OCI-M1 (cell line): ENCODE data around the gene KLC3.

Source experiments
- DNase-seq: peaks from one replicate; lab custom pipeline; 2025; lab: John Stamatoyannopoulos, UW

Gene KLC3

DNA sequence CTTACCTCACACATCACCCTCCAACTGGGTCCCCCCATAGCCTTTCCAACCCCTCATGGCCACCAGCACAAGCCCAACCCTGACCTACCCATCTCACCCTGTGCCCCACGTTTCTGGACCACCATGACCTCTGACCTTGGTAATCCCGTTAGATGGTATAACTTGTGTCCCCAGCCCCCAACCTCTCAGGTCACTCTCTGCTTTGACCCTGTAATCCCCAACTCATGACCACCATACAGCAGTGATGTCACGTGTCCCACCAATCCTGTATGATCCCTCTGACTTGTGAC lies 8.5 kb downstream of the KLC3 start:
- no peak for DNase-seq

DNA sequence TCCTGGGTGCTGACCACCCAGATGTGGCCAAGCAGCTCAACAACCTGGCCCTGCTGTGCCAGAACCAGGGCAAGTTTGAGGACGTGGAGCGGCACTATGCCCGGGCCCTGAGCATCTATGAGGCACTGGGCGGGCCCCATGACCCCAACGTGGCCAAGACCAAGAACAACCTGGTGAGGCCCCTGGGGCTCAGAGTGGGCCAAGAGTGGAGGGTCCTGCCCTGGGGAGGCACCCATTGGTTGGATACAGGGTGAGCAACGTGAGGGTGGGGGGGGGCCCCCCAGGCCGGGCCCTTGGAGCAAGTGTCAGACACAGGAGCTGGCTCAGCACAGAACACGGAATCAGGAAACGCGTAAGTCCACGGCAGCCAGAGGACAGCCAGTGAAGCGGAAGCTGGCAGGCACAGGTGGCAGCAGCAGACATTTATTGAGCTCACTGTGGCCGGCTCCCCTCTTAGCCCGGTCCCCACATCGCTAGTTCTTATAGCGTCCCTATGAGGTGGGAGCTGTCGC lies 8.9 kb downstream of the KLC3 start:
- DNase-seq = no peak

DNA sequence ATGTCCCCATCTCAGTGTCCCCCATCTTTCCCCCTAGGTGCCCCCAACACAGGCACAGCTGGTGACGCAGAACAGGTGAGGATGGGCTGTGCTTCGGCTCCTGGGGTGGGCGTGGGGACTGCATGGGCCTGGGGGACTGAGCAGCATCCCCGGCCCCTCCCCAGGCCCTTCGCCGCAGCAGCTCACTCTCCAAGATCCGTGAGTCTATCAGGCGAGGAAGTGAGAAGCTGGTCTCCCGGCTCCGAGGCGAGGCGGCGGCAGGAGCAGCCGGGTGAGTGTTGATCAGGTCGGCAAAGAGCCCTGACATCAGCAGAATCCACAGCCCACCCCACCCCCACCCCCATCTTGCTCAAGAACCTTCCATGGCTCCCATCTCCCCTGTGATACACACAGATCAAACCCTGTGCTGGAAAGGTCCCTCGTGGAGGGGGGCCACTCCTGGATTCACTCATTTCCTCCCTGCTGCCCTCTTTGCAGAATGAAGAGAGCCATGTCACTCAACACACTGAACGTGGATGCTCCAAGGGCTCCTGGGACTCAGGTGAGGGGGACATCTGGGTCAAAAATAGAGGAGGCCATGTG lies 10.0 kb downstream of the KLC3 start:
- DNase-seq = no peak

DNA sequence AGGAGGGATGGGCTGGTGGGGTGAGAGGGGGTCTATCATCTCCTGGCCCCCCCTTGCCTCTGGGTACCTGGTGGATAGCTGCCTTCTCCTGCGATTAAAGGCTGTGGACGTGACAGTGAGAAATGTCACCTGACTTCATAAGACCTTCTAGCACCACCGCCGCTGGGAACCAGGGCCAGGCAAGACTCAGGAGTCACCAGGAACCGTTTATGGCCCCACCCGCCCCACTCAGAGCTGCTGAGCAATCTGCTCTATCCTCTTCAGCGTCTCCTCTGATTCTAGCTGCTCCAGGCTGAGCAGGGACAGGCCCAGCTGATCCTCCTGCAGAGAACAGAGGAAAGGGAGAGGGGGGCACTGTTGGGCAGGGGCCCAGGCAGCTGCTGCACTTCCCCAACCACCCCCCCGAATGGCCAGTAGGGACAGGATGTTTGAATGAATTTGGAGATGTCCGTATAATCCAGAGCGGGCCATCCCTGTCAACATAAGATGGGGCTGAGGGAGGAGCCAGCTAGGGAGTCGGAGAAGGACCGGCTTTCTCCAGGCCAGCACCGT lies 10.9 kb downstream of the KLC3 start:
- DNase-seq = no peak

DNA sequence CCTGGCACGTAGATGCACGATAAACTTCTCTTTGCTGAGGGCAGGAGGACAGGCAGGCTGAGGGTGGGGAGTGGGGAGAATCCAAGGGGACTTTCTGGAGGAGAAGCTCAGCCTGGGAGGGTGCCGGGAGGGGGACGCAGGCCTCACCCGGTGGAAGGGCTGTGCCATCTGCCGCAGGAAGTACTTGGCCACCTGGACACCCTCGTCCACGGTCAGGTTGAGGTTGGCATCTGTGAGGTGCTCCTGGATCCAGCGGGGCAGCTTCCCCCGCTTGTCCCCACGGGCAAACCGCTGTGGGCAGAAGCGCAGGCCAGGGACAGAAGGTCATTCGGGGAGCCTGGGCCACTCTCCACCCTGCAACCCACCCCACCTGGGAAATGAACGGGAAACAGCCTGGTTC lies 11.5 kb downstream of the KLC3 start:
- DNase-seq = no peak

DNA sequence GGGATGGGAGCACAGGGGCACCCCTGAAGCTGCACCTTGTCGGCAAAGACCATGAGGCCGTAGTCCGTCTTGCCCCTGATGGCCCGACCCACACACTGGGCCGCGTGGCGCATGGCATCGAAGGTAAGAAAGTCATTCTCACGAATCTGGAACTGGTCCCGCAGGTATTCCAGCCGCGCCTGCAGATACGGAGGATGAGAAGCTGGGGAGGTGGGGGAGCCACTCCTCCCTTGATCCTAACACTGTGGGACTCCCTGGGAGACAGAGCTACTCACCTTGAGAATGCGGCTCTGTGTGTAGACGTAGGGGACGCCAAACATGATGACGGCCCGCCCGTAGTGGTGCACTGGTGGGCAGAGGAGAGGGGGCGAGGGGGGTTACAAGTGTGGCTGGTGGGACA lies 11.9 kb downstream of the KLC3 start:
- no peak for DNase-seq

DNA sequence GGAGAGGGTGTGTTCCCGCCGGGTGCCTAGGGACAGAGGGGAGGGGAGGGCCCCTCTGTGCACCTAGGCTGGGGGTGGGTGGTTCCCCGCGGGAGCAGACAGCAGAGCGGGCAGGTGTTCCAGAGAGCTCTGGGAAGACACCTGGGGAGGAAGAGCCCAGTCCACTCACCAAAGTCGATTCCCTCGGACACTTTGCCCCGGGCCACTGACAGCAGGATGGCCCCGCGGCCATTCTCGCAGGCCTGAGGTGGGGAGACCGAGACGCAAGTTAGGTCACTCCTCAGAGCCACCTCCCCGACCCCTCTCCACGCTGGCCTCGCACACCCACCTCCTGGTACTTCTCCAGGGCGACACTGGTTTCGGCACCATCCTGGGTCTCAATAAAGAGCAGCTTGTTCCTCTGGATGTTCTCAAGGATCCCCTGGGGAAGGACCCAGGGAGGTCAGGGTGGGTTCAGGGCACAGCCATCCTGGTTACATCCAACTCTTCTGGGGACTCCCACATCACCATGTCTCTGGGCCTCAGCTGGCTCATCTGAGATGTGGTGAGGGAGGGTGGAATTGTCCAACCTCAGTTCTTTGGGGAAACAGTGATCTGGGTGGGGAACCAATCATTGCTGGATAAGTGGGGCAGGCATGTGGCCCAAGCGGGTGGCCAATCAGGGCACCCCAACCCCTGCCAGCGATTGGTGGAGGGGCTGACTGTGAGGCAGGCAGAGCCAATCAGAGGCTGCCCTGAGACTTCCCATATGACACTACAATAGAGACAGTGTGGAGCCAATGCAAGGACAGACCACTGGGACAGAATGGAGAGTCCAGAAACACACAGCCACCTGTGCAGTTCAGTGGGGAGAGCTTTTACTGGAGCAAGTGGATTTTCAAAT lies 12.6 kb downstream of the KLC3 start:
- DNase-seq = no peak

DNA sequence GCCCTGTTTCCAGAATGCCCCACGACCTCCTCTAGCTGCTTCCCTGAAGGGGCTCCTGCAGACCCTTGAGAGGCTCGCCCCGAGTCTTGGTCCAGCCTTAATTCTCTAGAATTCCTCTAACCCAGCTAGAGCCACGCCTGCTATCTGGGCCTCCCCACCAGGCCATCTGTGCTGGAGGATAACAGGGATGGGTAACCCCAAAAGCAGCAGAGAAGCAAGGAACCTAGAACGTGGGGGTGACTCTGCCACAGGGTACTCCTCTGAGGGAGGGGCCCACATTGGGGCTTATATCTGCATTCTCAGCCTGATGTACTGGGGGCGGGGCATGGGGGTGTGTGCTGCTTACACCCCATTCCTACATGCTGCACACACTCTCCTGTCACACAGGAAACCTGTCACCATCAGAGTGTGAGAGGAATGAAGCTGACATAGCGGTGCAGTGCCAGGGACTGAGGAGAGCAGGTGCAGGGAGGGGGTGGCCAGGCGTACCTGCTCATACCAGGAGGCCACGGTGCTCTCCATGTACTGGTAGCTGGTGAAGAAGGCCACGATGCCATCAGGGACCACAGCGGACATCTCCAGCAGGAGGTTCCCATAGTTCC lies 13.8 kb downstream of the KLC3 start:
- DNase-seq = no peak

DNA sequence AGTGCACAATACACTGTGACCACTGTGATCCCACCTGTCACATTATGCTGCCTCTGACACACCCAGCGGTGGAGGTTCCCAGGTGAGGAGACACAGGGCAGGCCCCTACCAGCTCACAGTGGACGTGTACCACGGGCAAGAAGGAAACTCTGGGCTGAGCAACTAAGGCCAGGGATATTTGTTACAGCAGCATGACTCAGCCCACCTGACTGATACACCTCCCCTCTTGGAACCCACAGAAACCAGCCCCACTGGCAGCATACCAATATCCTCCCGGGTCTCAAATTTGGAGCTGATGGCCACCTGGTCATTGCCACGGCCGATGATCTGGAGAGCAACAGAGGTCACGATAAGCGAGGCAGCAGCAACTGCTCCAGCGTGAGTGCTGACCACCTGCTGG lies 14.9 kb downstream of the KLC3 start:
- DNase-seq = no peak

DNA sequence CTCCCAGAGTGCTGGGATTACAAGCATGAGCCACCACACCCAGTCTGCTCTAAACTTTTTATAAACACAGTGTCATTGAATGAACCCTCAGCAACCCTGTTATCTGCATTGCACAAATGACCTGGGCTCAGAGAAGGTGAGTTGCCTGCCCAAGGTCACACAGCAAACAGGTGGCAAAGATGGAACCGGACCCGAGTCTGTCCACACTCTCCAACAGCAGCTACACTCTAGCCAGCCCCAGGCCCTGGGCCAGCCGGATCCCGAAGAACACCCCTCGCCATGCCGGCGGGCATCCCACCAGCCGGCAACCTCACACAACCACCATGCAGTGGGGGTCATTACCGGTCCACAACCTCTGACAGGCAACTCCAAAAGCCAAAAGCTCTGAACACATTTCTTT lies 15.4 kb downstream of the KLC3 start:
- DNase-seq = no peak

DNA sequence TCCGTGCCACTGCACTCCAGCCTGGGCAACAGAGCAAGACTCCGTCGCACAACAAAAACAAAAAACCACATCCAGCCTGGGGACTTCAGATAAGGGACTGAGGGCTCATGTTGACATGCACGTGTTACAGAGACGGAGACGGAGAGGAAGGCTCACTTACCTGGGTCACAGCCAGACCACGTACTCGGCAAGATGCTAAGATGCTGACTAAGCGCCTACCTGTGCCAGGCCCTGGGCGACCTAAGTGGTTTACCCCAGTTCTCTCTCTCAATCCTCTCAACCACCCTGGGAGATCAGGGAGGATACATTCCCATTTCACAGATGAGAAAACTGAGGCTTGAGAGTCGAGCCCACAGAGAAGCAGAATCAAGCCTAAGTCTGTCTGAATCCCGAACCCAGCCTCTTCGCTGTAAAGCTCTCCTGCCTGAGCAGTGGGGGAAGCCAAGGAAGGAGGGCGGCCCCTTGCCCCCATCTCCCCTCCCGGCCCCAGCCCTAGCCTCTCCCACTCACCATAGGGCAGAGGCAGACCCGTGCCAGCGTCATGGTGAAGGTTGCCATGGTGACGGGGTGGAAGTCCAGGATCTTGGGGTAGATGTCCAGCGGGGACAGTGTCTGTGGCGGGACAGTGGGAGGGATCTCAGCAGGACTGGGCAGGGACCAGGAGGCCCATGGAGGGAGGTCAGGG lies 16.4 kb downstream of the KLC3 start:
- DNase-seq = no peak

DNA sequence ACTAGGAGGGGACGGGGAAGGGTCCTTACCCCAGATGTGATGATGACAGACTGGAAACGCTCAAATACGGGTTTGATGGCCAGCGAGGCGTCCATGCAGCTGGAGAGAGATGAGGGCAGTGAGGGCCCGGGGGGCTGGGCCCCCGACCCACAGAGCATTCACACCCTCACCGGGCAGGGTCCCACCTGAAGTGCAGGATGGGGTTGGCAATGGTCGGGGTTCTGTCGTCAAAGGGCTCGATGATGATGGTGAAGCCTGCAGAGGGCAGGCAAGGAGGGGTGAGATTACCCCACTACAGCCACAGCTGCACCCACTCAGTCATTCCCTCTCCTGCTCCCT lies 16.9 kb downstream of the KLC3 start:
- DNase-seq = no peak

DNA sequence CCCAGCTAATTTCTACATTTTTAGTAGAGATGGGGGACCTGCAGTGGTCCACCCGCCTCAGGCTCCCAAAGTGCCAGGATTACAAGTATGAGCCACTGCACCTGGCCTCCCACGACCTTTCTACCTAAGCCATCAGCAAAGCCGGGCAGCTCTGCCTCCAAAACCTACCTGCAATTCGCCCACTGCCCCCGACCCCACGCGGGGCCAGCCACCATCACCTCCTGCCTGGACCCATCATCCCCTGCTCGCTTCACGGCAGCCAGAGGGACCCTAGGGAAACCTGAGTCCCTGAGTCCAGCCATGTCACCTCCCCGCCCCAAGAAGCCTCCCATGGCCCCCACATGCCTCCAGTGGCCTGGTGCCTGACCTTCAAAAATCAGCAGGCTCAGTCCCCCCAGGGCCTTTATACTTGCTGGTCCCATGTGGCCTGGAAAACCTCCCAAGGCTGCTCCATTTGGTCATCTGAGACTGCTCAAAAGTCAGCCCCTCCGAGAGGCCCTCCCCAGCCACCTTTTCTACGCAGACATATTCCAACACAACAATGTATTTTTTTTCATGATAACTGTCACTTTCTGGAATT lies 17.8 kb downstream of the KLC3 start:
- no peak for DNase-seq

DNA sequence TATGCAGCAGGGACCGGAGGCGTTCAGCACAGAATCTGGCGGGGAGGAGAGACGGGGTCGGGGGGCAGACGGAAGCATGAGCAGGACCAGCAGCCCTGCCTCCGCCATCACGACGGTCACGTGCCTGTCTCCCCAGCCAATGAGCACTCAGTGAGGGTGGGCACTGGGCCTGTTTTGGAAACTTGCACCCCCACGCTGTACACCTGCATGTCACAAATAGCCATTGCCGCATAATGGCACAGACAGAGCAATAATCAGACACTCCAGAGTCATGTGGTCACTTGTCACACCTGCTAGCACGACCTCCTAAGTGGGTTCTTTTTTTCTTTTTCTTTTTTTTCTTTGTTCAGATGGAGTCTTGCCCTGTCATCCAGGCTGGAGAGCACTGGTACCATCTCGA lies 21.1 kb downstream of the KLC3 start:
- no peak for DNase-seq

DNA sequence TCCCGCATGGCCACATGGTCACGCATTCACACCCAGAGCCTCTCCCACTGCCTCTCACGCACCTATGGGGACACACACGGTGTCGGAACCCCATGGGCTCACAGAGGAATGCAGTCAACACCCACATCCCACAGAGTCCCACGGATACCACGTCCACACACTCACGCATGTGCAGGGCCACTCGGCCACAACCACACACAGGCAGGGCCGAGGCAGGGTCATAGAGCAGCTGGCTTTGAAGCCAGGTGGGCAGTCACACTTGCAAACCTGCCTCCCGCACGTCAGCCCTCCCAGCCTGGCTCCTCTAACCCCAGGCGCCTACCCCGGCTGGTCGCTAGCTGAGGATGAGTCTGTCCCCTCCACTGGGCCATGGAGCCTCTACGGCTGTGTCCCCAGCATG lies 21.7 kb downstream of the KLC3 start:
- no peak for DNase-seq

DNA sequence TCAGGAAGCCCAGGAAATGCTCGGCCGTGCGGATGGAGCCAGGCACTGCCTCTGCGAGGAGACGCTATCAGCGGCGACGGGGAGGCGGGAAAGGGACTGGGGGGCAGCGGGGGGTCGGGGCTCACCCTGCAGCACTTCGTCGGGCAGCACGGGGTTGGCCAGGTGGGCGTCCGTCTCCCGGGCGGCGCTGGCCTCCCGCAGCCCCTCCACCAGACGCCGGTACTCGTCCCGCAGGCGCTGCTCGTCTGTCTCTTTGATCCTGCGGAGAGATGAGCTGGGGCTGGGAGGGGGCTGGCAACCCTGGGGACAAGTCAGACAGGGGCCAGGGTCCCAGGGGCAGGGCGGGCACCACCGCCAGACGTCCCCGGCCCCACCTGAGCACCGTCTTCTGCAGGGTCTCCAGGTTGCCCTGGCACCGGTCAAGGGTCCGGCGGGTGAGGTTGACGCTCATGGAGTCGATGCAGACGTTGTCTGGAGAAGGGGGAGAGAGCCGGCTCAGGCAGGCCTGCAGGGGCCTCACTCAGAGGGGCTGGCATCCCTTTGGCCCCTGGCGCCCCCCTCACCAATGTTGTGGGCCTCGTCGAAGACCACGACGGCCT lies 23.4 kb downstream of the KLC3 start:
- DNase-seq = no peak

DNA sequence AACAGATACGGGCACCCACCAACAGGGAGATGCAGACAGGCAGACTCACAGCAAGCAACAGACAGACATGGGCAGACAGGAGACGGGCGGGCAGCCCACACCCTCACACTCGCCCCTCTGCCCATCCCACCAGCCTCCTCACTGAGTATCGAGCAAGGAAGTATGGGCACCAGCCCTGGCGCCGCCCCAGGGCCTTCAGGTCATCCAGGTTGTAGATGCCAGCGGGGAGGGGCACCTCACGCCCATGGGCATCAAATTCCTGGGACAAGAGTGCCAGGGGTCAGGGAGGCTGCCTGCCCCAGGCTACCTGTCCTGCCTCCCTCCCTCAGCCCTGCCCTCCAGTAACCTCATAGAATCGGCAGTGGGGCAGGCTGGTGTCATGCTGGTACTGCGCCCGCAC lies 24.1 kb downstream of the KLC3 start:
- DNase-seq = no peak

DNA sequence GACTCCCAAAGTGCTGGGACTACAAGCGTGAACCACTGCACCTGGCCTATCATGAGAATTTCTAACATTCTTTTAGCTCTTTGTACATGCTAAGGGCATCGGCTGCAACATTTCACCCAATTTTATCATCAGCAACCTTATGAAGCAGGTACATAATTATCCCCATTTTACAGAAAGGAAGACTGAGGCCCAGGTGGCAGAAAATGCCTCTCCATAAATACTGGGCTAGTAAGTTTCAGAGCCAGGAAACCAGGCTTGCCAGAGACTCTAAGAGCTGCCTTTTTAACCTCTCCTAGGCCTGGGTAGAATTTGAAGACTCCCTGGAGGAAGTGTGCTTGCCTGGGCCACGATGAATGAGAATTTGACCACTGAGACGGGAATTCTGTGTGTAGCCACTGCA lies 27.6 kb downstream of the KLC3 start:
- no peak for DNase-seq

DNA sequence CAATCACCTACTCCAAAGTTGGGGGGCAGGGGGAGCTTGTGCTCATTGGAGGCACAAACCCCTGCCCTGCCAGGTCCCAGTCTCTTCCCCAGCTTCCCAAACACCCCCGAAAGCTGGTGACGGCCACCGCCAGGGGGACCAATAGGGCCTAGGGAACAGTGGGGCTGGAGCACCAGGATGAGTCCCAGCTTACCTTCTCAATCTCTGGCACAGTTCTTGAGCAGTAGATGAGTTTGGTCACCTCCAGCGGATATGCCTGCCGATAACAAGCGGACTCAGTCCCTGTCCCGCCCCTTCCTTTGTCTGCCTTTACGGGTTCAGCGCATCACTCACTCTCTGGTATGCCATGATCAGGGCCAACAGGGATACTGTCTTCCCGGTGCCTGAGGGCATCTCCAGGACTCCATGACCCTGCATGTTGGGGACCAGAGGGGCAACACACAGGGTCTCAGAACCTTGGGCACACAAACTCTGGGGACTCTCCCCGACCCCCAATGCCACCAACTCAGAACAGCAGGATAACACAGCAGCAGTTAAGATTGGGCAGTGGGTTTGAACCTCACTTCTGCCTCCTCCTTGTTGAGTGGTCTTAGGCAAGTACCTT lies 28.3 kb downstream of the KLC3 start:
- DNase-seq = no peak

DNA sequence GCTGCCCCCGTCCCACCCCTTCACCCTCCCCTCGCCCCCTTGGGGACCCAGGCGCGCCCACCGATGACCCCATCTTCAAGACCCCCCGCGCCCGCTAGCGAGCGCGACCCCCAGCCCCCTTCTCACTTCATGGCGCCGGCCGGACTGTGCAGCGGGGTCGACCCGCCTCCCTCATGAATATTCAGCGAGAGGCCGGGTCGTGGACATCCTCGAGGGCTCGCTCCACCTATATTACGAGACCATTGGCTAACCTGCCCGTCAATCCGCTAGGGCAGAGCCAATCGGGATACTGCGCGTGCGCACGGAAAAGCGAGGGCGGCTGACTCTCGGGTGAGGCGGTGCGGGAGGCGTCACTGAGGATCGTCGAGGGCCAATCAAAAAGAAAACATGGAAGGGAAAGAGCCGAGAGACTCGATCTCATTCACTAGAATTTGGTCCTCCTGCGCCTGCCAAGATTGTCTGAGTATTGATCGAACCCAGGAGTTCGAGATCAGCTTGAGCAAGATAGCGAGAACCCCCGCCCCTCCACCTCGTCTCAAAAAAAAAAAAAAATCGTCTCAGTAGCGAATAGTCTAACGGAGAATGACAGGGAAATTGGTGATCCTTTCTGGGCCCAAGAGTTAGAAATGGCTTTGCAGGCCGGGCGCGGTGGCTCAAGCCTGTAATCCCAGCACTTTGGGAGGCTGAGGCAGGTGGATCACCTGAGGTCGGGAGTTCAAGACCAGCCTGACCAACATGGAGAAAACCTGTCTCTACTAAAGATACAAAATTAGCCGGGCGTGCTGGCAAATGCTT lies 30.1 kb downstream of the KLC3 start, which contains the start of gene ERCC2:
Gene ERCC2, minus strand, starts transcription at position 164 of the 795 bp plus-strand sequence. Its CDS starts 33 bp downstream, at position 131.
- peak; percentile 99 for DNase-seq
